Ishikawa (cell line): ENCODE data around the gene PLD1.
A peak's percentile ranks its signal among the peaks of the same experiment; 100 is the strongest.

ENCODE experiments used
- CEBPB ChIP-seq: IDR thresholded peaks from 2 replicates; pipeline ENCODE4 v1.6.1; 2012
- CREB1 ChIP-seq: IDR thresholded peaks from 2 replicates; pipeline ENCODE4 v1.6.1; 2012; ENCODE audit warnings: low read depth
- EGR1 ChIP-seq: IDR thresholded peaks from 2 replicates; pipeline ENCODE4 v1.6.1; 2012
- EP300 ChIP-seq: IDR thresholded peaks from 2 replicates; pipeline ENCODE4 v1.6.1; 2012; ENCODE audit warnings: borderline replicate concordance
- FOXM1 ChIP-seq: IDR thresholded peaks from 2 replicates; pipeline ENCODE4 v1.6.1; 2012; ENCODE audit warnings: low read depth, borderline replicate concordance
- NFIC ChIP-seq: IDR thresholded peaks from 2 replicates; pipeline ENCODE4 v1.6.1; 2012
- RAD21 ChIP-seq: IDR thresholded peaks from 2 replicates; pipeline ENCODE4 v1.6.1; 2012; ENCODE audit warnings: low read depth
- REST ChIP-seq: IDR thresholded peaks from 2 replicates; pipeline ENCODE4 v1.6.1; 2012; ENCODE audit warnings: low read depth, mild to moderate bottlenecking
- TAF1 ChIP-seq: IDR thresholded peaks from 2 replicates; pipeline ENCODE4 v1.6.1; 2012; ENCODE audit warnings: low read depth, mild to moderate bottlenecking
- TCF12 ChIP-seq: IDR thresholded peaks from 2 replicates; pipeline ENCODE4 v1.6.1; 2012; ENCODE audit warnings: low read depth
- TEAD4 ChIP-seq: IDR thresholded peaks from 2 replicates; pipeline ENCODE4 v1.6.1; 2012
- USF1 ChIP-seq: IDR thresholded peaks from 2 replicates; pipeline ENCODE4 v1.6.1; 2012
- YY1 ChIP-seq: IDR thresholded peaks from 2 replicates; pipeline ENCODE4 v1.6.1; 2012; ENCODE audit warnings: low read depth
- ZBTB7A ChIP-seq: IDR thresholded peaks from 2 replicates; pipeline ENCODE4 v1.6.1; 2012; ENCODE audit warnings: low read depth
- TF ChIP-seq, protein P1 (sequence below): IDR thresholded peaks from 2 replicates; pipeline ENCODE4 v1.6.1; 2012

PLD1 gene

GRCh38 chr3:171810629-171811294 is 479 bp upstream of the PLD1 start:
- 0 out of 2 replicates have a peak, but pooled peaks have one; percentile 36 for TF ChIP-seq CEBPB
- TF ChIP-seq TAF1: no peak
- TF ChIP-seq YY1: no peak
- TF ChIP-seq TEAD4: no peak

DNA sequence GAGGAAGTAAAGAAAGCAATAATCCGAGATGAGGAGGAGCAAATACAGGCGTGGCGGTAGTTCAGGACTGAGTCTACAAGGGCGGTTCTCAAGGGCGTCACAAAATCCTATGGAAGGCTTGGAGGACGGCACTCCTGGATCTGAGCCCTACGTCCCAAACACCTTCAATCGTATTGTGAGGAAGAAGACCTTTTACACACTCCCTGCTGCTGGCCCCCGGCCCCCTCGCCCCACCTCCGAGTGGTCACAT is 747 bp downstream of the PLD1 start:
- no peak for TF ChIP-seq RAD21
- TF ChIP-seq NFIC: no peak
- no peak; the same call in 1 of the 2 replicates for TF ChIP-seq USF1
- peak; percentile 21; the same call in 1 of the 2 replicates for TF ChIP-seq ZBTB7A

DNA sequence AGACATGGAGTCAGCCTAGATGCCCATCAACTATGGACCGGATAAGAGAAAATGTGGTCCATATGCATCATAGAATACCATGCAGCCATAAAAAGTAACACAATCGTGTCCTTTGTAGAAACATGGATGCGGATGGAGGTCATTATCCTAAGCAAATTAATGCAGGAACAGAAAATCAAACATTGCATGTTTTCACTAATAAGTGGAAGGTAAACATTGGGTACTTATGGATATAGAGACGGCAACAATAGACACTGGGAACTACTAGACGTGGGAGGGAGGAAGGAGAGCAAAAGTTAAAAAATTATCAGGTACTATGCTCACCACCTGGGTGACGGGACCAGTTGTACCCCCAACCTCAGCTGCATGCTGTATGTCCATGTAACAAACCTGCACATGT is 2.5 kb downstream of the PLD1 start:
- TF ChIP-seq, protein P1, sequence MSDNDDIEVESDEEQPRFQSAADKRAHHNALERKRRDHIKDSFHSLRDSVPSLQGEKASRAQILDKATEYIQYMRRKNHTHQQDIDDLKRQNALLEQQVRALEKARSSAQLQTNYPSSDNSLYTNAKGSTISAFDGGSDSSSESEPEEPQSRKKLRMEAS: no peak
- TF ChIP-seq NFIC: no peak
- no peak for TF ChIP-seq TEAD4
- TF ChIP-seq TCF12: no peak
- no peak for TF ChIP-seq USF1

DNA sequence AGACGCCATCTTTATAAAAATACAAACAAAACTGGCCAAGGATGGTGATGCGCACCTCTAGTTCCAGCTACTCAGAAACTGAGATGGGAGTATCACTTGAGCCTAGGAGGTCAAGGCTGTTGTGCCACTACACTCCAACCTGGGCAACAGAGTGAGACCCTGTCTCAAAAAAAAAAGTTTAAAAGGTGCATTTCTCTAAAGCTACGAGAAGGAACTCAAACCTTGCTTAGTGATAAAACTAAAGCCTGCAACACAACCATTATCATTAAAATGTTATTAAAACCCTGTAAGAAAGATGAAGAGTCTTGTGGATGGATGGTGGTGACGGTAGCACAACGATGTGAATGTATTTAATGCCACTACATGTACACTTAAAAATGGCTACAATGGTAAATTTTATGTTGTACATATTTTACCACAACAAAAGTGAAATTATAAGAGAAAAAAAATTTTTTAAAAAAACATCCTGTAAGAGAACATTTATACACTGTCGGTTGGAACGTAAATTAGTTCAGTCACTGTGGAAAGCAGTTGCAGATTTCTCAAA is 3.1 kb downstream of the PLD1 start:
- TF ChIP-seq CREB1: no peak
- TF ChIP-seq NFIC: no peak
- no peak for TF ChIP-seq YY1
- TF ChIP-seq TEAD4: no peak
- TF ChIP-seq TCF12: no peak
- no peak for TF ChIP-seq FOXM1
- no peak for TF ChIP-seq RAD21
- TF ChIP-seq EP300: no peak
- TF ChIP-seq ZBTB7A: no peak

GRCh38 chr3:171806200-171807128 is 3.8 kb downstream of the PLD1 start:
- TF ChIP-seq CEBPB (no peak), EP300 (no peak), TCF12 (no peak), FOXM1 (no peak), YY1 (no peak), ZBTB7A (no peak), EGR1 (no peak), NFIC (no peak), USF1 (no peak), TEAD4 (no peak), CREB1 (no peak), REST (no peak), RAD21 (no peak), TAF1 (no peak)
- TF ChIP-seq, protein P1: no peak

DNA sequence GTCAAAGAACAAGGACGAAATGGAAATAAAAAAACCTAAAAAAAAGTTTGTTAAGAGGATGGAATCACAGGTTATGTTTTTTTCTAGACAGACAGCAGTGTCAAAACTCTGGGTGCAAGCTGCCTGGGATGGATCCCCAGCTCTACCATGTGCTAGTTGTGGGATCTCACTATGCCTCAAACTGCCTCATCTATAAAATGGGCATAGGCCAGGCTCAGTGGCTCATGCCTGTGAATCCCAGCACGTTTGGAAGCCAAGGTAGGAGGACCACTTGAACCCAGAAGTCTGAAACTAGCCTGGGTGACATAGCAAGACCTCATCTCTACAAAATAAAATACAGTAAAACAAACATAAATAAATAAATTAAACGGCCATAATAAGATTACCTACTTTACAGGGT is 4.6 kb downstream of the PLD1 start:
- TF ChIP-seq RAD21 (no peak), YY1 (no peak), TAF1 (no peak), TCF12 (no peak), EGR1 (no peak), ZBTB7A (no peak), CEBPB (no peak), TEAD4 (no peak), FOXM1 (no peak), NFIC (no peak), CREB1 (no peak), REST (no peak), USF1 (no peak), EP300 (no peak)
- TF ChIP-seq, protein P1: no peak
